SK-N-SH (cell line): Measurements from ENCODE around the gene NR3C1. TPM values are rescaled to one million over a fixed set of nuclear protein-coding genes. Genes with fewer than 3 reads are reported as not detected.
A peak's percentile ranks its signal among the peaks of the same experiment; 100 is the strongest.

Experiments used
- CTCF ChIA-PET: fragments of 300-600, 350-600 bp; formaldehyde crosslinking; extraction: SDS; loops from one replicate; lab custom pipeline; 2021; lab: Yijun Ruan, JAX
- POLR2A ChIA-PET: fragments of 350-600 bp; sonication (Branson Sonifier 250); formaldehyde crosslinking; extraction: SDS; loops from one replicate; lab custom pipeline; 2020; ENCODE audit warnings: antibody characterized with exemption, inconsistent platforms; lab: Yijun Ruan, JAX
- DNase-seq: peaks from one replicate; pipeline ENCODE4 v3.0.0; 2012
- H2AFZ ChIP-seq: fragments of 200-600 bp; sonication (generic); 2 replicates; pipeline ENCODE4 v1.8.1; 2016; ENCODE audit warnings: antibody characterized with exemption, mild to moderate bottlenecking, low read depth
- H3F3A ChIP-seq: fragments of 200-600 bp; sonication (generic); replicated peaks from 2 replicates; pipeline ENCODE3; 2016; ENCODE audit warnings: antibody characterized with exemption, mild to moderate bottlenecking; ENCODE audit not compliant: insufficient read depth
- H3K27ac ChIP-seq, 2 experiments: fragments of 200-500 bp in 1 of 2; fragments of 200-600 bp in 1 of 2; sonication (Bioruptor generic) in 1 of 2; sonication (generic), shearing (Covaris generic) in 1 of 2; 2 replicates each; pipeline versions ENCODE4 v1.5.1 to v1.6.1; 2014 to 2016; ENCODE audit warnings: low read depth in 2 of 2, inconsistent platforms in 1 of 2, low read length in 1 of 2, mild to moderate bottlenecking in 1 of 2, mixed read lengths in 1 of 2
- H3K27me3 ChIP-seq: fragments of 200-600 bp; sonication (generic), shearing (Covaris generic); 2 replicates; pipeline ENCODE4 v1.6.1; 2016; ENCODE audit warnings: mixed run types; ENCODE audit not compliant: insufficient read depth
- H3K36me3 ChIP-seq, 2 experiments: fragments of 200-500 bp in 1 of 2; fragments of 200-600 bp in 1 of 2; sonication (Bioruptor generic) in 1 of 2; sonication (generic) in 1 of 2; replicated peaks in 1 of 2; 2 replicates each; pipeline versions ENCODE3 to v1.5.1; 2014 to 2016; ENCODE audit warnings: low read length in 1 of 2, mild to moderate bottlenecking in 1 of 2; ENCODE audit not compliant: insufficient read depth in 2 of 2, control insufficient read depth in 1 of 2
- H3K4me1 ChIP-seq, 2 experiments: fragments of 200-500 bp in 1 of 2; fragments of 200-600 bp in 1 of 2; sonication (Bioruptor generic) in 1 of 2; sonication (generic), shearing (Covaris generic) in 1 of 2; 2 replicates each; pipeline versions ENCODE4 v1.5.1 to v1.6.1; 2014 to 2016; ENCODE audit warnings: low read depth in 1 of 2, low read length in 1 of 2, mixed run types in 1 of 2; ENCODE audit not compliant: insufficient read depth in 2 of 2, control insufficient read depth in 1 of 2
- H3K4me2 ChIP-seq: fragments of 200-600 bp; sonication (generic), shearing (Covaris generic); 2 replicates; pipeline ENCODE4 v1.6.1; 2017; ENCODE audit warnings: mixed run types
- H3K4me3 ChIP-seq, 2 experiments: fragments of 200-500 bp in 1 of 2; fragments of 200-600 bp in 1 of 2; sonication (Bioruptor generic) in 1 of 2; sonication (generic), shearing (Covaris generic) in 1 of 2; 2 replicates each; pipeline versions ENCODE4 v1.5.1 to v1.8.1; 2014 to 2016; ENCODE audit warnings: low read depth in 2 of 2, inconsistent platforms in 1 of 2, low read length in 1 of 2, mild to moderate bottlenecking in 1 of 2, mixed read lengths in 1 of 2, moderate library complexity in 1 of 2
- H3K79me2 ChIP-seq: fragments of 200-600 bp; sonication (generic); 2 replicates; pipeline ENCODE4 v1.8.1; 2017; ENCODE audit warnings: mild to moderate bottlenecking; ENCODE audit not compliant: insufficient read depth
- H3K9ac ChIP-seq: fragments of 200-600 bp; sonication (generic); 2 replicates; pipeline ENCODE4 v1.6.1; 2017; ENCODE audit warnings: mixed run types
- H3K9me2 ChIP-seq: fragments of 200-600 bp; sonication (generic); 2 replicates; pipeline ENCODE4 v1.6.1; 2017; ENCODE audit warnings: mixed run types
- H3K9me3 ChIP-seq: fragments of 200-600 bp; sonication (generic); 2 replicates; pipeline ENCODE4 v1.6.1; 2017; ENCODE audit warnings: mixed run types, mild to moderate bottlenecking, moderate library complexity
- H4K20me1 ChIP-seq: fragments of 200-600 bp; sonication (generic); 2 replicates; pipeline ENCODE4 v1.6.1; 2017; ENCODE audit warnings: mild to moderate bottlenecking, mixed run types; ENCODE audit not compliant: insufficient read depth
- CHD2 ChIP-seq: fragments of 150-350 bp; IDR thresholded peaks from 2 replicates; pipeline ENCODE4 v1.6.1; 2018; ENCODE audit warnings: low read length; ENCODE audit not compliant: partially characterized antibody
- ELF1 ChIP-seq: IDR thresholded peaks from 2 replicates; pipeline ENCODE4 v1.4.0; 2012
- EP300 ChIP-seq, 2 experiments: IDR thresholded peaks; 2 replicates each; pipeline versions ENCODE4 v1.4.0 to v1.6.1; 2012; ENCODE audit warnings: borderline replicate concordance in 1 of 2, low read depth in 1 of 2, low read length in 1 of 2
- FOXM1 ChIP-seq: IDR thresholded peaks from 2 replicates; pipeline ENCODE4 v1.4.0; 2012; ENCODE audit warnings: low read depth, mild to moderate bottlenecking
- GATA2 ChIP-seq: sonication (generic); formaldehyde crosslinking; IDR thresholded peaks from 2 replicates; pipeline ENCODE4 v1.5.0; 2020; ENCODE audit warnings: mild to moderate bottlenecking, missing genetic modification reagents
- IRF3 ChIP-seq: fragments of 150-350 bp; IDR thresholded peaks from 2 replicates; pipeline ENCODE4 v1.6.1; 2016; ENCODE audit warnings: mild to moderate bottlenecking, low read depth, low read length
- JUND ChIP-seq: IDR thresholded peaks from 2 replicates; pipeline ENCODE4 v1.4.0; 2012
- MEF2A ChIP-seq: IDR thresholded peaks from 2 replicates; pipeline ENCODE4 v1.4.0; 2012; ENCODE audit warnings: low read depth, borderline replicate concordance
- NFIC ChIP-seq: IDR thresholded peaks from 2 replicates; pipeline ENCODE4 v1.4.0; 2012; ENCODE audit warnings: borderline replicate concordance
- NRF1 ChIP-seq: IDR thresholded peaks from 2 replicates; pipeline ENCODE4 v1.6.1; 2012; ENCODE audit warnings: low read depth, mild to moderate bottlenecking, low read length
- PBX3 ChIP-seq: IDR thresholded peaks from 2 replicates; pipeline ENCODE4; 2012
- POLR2AphosphoS5 ChIP-seq: IDR thresholded peaks from 2 replicates; pipeline ENCODE4 v1.6.1; 2012; ENCODE audit warnings: low read depth, low read length
- RAD21 ChIP-seq: IDR thresholded peaks from 2 replicates; pipeline ENCODE4 v1.6.1; 2012; ENCODE audit warnings: mild to moderate bottlenecking, low read length
- RCOR1 ChIP-seq: fragments of 150-350 bp; IDR thresholded peaks from 2 replicates; pipeline ENCODE4 v1.6.1; 2017; ENCODE audit warnings: antibody characterized with exemption, low read length
- RXRA ChIP-seq: IDR thresholded peaks from 2 replicates; pipeline ENCODE4 v1.4.0; 2012; ENCODE audit warnings: low read depth, mild to moderate bottlenecking, borderline replicate concordance
- SIN3A ChIP-seq: IDR thresholded peaks from 2 replicates; pipeline ENCODE4 v1.6.1; 2012; ENCODE audit warnings: low read depth, mild to moderate bottlenecking, low read length, moderate library complexity, borderline replicate concordance
- SMC3 ChIP-seq: IDR thresholded peaks from 2 replicates; pipeline ENCODE4 v1.6.1; 2012; ENCODE audit warnings: low read depth, low read length, improper control_type of control experiment
- TAF1 ChIP-seq: IDR thresholded peaks from 2 replicates; pipeline ENCODE4 v1.6.1; 2012; ENCODE audit warnings: low read depth, mild to moderate bottlenecking, low read length, moderate library complexity, borderline replicate concordance
- TEAD4 ChIP-seq: IDR thresholded peaks from 2 replicates; pipeline ENCODE4 v1.4.0; 2012; ENCODE audit warnings: mild to moderate bottlenecking, borderline replicate concordance; ENCODE audit not compliant: insufficient read depth
- WGBS: methylation state at CpG from one replicate; pipeline ENCODE4 v1.1.6; 2017; ENCODE audit warnings: low lambda C conversion rate; 5-methylcytosine and 5-hydroxymethylcytosine counted together
- polyA plus RNA-seq, 3 experiments: library from polyadenylated mRNA; depleted of rRNA; stranded (reverse); fragments of >200 nt; gene quantifications; 2 replicates each; pipeline ENCODE4 v1.2.3, GENCODE V29; 2012

NR3C1 gene
- polyA plus RNA-seq, 1 of the 3 experiments (the other 2 are of a cell fraction): 7.1 TPM

GRCh38 chr5:143434261-143435209 is 31.0 kb upstream of the NR3C1 start:
- Histone ChIP-seq H4K20me1 (no peaks in the 10 kb centered on the region), H3K79me2 (no peaks in the 10 kb centered on the region), H3F3A (no peaks in the 10 kb centered on the region), H3K9me2 (no peaks in the 10 kb centered on the region), H3K9ac (no peak overlapping the region), H3K27ac (peak overlapping the region in 1 of 2 experiments; percentile 84; a peak in 2 of 4 replicates), H3K4me1 (peaks cover 0 to 11% of the 10 kb centered on the region in 2 experiments; a peak in 2 of 4 replicates), H3K4me2 (no peak overlapping the region), H3K9me3 (no peaks in the 10 kb centered on the region), H3K27me3 (no peaks in the 10 kb centered on the region), H3K4me3 (no peak overlapping the region), H2AFZ (no peak overlapping the region), H3K36me3 (no peaks in the 10 kb centered on the region)
- POLR2A ChIA-PET: interaction anchor here (0.6 kb wide), 1 partner anchor 403 kb away, joined by 4 read pairs; no protein-coding TSS in a partner anchor
- peak; percentile 37 for DNase-seq
- no peak for TF ChIP-seq CHD2
- no peak for TF ChIP-seq IRF3
- TF ChIP-seq SIN3A: no peak
- TF ChIP-seq TEAD4: no peak
- peak; percentile 26 for TF ChIP-seq RCOR1
- no peak for TF ChIP-seq SMC3
- TF ChIP-seq NRF1: no peak
- no peak for TF ChIP-seq FOXM1
- peak; percentile 56 for TF ChIP-seq GATA2 (CRISPR knock-in tag)
- peak; percentile 21 for TF ChIP-seq RAD21
- TF ChIP-seq JUND: no peak
- no peak for TF ChIP-seq MEF2A
- no peak for TF ChIP-seq POLR2AphosphoS5
- no peak for TF ChIP-seq PBX3
- no peak for TF ChIP-seq ELF1
- no peak for TF ChIP-seq EP300 (IDR thresholded peaks at IDR 0.05; ENCODE audit: borderline replicate concordance in 1 of 2, low read depth in 1 of 2, low read length in 1 of 2)
- TF ChIP-seq RXRA: no peak
- TF ChIP-seq TAF1: no peak
- TF ChIP-seq NFIC: no peak
- CTCF ChIA-PET: interaction anchor here (0.7 to 2.6 kb wide), 4 partner anchors 10 to 328 kb away, joined by 3 to 11 read pairs (median 3); partner anchors contain the start of gene NR3C1
- WGBS: 46% methylated on average over 7 of the region's 7 CpGs
